GM19238 (cell line): Measurements from ENCODE around the gene PER3.
"Not testable (repeated sequence)": the region's sequence is repeated elsewhere in the genome, so short reads cannot be mapped to it uniquely, and the experiment has no call there.

Experiments
- DNase-seq: peaks from one replicate; pipeline ENCODE4 v3.0.0; 2011; ENCODE audit warnings: low spot score; ENCODE audit not compliant: insufficient read length

The PER3 gene

DNA sequence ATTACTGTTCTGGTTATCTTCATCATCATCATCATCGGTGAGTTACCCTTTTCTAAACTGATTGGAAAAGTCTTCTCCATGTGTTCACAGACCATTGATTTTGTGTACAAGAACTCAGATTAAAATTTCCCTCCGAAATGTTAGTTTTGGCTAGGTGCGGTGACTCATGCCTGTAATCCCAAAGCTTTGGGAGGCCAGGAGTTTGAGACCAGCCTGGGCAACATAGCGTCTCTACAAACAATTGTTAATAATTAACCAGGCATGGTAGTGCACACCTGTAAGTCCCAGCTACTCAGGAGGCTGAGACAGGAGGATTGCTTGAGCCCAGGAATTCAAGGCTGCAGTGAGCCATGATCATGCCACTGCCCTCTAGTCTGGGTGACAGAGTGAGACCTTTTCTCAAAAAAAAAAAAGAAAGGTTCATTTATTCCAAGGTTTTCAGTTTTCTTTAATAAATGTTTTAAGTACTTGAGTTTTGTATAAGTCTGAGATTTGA lies 5.9 kb upstream of the PER3 start:
- no peak for DNase-seq

DNA sequence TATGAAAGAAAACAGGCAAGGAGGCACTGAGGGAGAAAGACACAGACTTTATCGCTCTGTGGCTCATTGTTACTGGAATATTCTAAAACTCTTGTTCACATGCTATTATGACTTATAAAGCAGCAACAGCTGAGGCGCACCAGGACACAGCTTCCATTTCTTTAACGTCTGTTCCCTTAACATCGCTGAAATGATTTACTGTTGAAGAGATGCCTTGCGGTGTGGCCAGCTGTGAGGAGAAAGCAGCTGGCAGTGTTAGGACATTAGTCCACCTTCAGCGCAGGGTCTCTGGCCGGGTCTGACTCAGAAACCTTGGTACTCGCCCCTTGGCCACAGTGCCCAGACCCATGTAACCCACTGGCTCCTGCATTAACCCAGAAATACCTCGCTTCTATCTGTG lies 3.1 kb upstream of the PER3 start:
- no peak for DNase-seq

DNA sequence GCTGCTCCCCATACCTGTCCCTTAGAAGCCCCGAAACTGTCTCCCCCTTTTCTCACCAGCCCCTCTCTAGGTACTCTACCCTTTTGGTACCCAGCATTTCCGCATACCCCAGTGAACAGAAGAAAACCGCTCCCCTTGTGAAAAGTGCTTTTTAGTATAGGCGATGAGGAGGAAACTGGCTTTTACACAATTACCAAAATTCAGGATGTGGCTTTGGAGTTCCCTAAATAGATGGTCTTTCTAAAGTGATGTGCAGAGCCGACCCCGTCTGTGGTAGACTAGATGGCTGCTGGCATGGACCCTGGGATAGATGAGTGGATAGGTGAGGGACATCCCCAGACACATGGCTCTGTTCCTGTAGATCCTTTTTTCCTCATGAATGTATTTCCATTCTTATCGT lies 2.6 kb upstream of the PER3 start:
- DNase-seq: no peak

DNA sequence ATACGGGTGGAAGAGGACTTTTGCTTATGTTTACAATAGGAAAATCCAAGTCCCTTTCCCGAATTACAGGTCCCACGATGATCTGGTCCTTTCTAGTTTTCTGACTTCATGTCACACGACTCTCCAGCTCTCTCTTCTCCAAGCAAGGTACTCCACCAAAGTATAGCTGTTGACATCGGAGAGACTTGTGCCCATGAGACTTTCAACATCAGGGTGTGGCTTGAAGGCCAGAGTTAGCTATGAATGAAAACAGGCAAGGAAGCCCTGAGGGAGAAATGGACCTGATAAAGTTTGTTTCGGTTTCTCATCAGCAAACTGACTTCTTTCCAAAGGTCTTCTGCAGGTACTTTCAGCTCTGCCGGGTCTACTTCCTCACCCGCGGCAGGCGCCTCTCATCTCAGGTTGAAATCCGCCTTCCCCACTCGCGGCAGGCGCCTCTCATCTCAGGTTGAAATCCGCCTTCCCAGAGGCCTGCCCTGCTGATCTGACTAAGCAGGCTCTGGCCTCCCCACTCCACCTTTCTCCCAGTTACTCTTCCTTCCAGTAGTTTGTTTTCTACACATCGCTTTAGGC lies 2.1 kb upstream of the PER3 start:
- no peak for DNase-seq

DNA sequence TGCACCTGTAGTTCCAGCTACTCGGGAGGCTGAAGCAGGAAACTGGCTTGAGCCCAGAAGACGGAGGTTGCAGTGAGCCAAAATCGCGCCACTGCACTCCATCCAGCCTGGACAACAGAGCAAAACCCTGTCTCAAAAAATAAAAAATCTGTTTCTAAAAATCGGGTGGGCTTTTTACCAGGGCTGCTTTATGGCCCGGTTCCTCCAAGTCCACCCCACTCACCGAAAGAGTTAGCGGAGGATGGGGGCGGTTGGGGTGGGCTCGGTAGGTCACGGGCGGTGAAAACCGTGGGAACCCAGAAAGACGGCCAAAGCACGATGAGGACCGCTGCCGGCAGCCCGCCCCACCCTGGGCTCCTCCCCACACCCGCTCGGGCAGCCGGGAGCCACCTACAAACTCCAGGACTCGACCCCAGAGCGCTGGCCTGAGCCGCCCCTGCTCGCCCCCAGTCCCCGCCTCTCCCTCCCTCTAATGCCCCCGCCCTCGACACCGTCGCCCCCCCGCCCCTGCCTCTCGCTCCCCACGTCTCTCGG lies 846 bp upstream of the PER3 start:
- DNase-seq: peak; percentile 47

DNA sequence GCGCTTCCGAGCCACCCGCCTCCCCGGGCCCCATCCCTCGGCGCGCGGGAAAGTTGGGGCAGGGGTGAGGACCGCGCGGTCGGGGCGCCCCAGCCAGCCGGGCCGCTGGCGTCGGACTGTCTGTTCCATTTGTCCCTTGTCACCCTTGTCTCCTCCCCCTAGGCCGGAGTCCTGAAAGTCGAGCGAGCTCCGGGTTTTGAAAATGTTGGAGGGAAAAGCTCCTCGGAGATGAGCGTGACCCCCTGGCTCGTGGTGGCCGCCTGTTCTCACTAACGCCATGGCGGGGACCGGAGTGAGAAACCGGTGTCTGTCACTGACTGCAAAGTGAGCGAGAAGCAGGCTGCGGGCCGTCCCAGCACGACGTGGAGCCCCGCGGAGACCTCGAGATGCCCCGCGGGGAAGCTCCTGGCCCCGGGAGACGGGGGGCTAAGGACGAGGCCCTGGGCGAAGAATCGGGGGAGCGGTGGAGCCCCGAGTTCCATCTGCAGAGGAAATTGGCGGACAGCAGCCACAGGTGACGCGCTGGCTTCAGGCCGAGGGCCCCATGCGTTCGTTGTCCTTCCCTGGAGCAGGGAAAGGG lies 491 bp downstream of the PER3 start:
- DNase-seq: no peak

DNA sequence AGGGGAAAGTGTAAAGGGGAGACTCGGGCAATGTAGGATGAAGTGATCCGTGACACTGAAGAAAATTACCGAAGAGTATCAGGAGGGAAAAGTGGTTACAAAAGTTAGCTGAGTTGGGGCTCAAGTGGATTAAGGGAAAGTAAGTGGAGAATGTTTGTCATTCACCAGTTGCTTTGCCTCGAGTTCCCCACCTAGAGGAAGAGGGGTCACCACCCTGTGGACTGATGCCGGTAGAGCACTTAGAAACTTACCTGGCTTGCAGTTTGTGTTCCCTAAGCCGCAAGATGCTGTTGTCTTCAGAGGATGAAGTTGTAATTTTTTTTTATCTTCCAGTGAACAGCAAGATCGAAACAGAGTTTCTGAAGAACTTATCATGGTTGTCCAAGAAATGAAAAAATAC lies 1.0 kb downstream of the PER3 start:
- no peak for DNase-seq

DNA sequence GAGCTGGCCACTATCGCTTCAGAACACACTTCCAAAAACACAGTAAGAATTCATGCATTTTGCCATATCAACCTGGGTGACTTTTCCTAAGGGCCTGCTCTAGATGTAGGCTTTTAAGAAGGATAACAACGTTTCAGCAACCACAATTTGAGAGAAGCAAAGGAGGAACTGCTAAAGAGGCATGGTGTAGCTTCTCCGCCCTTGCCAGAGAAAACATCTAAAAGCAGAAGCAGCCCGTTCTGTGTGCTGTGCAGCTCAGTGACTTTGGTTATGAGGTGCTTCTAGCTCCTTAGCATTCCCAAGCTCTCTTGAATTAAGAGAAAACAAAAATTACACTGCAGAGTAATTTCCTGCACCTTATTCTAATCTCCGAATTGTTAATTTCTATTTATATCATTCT lies 2.7 kb downstream of the PER3 start:
- DNase-seq: no peak

DNA sequence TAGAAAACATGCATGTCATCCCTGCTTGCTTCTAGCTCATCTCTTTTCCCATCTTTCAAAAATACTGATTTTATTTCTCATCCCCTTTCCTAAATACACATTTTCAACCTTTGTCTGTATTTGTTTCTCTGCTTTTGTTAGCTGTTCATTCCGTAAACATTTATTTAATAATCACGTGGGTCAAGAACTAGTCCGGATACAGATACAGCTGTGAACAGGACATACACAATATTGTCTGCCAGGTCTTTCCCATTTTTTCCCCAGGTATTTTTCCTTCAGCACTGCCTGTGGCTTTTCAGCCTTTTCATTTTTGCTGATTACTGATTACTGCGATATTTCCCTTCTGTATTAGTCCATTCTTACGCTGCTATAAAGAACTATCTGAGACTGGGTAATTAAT lies 5.7 kb downstream of the PER3 start:
- no peak for DNase-seq

DNA sequence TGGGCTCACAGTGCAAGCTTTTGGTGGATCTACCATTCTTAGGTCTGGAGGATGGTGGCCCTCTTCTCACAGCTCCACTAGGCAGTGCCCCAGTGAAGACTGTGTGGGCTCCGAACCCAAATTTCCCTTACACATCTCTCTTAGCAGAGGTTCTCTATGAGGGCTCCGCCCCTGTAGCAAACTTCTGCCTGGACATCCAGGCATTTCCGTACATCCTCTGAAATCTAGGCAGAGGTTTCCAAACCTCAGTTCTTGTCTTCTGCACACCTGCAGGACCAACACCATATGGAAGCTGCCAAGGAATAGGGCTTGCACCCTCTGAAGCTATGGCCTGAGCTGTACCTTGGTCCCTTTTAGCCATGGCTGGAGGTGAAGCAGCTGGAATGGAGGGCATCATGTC lies 6.9 kb downstream of the PER3 start:
- DNase-seq: not testable (repeated sequence)

DNA sequence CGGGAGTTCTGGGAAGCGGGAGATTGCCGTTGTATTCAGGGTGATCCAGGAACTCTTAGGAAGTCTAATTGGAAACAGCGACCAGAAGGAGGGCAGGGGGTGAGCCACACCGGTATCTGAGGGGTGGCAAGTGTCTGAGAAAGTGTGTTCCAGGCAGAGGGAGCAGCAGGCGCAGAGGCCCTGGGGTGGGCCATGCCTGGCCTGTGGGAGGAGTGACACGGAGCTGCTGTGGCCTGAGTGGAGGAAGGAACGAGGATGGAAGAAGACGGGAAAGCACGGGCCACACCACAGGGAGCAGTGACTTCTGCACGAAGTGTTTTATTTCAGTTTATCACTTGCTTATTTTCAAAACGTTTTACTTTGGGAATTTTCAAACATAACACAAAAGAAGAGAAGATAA lies 11.3 kb downstream of the PER3 start:
- DNase-seq: no peak

DNA sequence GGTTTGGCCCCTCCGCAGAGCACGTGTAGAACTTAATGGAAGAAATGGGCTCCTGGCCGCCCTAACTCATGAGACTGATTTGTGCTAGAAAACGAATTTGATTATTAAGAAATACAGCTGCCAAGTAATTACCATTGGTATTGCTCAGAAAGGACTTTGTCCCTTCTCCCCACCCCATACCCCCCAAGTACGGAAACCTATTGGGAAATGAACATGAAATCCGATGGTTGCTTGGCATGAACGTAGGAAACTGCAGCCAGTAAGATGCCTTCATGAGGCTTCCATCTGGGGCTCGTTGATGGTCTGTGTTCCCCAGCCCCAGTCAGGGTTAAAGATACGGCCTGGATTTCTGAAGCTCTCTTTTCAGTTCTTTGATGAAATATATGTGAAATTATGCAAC lies 21.4 kb downstream of the PER3 start:
- no peak for DNase-seq

DNA sequence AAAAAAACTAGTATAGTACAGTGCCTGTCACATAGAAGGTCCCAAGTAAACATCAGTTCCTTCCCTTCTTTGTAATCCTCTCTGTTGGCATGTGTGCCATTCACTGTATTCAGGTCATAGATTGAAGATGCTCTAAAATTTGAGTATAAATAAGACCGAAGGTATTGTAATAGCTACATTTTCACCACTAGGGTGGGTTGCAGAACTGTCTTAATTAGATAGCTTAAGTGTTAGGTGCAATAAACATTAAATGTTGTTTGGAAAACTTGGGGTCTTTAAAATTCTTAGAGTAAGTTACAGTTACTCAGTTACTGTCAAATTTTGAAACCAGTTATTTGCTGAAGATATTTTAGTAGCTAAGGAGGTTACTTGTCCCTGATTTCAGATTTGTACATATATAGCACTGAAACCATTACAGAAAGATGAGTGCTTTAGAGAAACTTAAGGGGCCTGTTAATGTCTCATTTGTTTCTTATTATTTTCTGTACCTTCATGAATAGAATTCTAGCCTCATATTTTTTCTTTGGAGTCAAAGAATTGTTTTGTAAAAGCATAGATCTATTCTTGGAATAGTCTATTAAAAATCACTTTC lies 24.3 kb downstream of the PER3 start:
- no peak for DNase-seq

DNA sequence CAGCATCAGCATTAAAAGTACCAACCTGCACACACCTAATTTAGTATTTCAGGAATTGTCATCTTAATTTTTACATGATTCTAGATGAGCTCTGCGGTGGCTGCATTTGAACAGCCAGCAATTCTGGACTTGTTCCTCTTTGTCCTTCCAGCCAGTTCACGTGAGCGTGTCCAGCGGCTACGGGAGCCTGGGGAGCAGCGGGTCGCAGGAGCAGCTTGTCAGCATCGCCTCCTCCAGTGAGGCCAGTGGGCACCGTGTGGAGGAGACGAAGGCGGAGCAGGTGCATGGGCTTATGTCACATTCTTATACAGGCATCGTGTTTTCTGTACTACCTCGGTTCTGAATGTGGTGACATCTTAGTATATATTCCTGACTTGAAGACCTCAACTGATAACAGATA lies 25.7 kb downstream of the PER3 start:
- no peak for DNase-seq

DNA sequence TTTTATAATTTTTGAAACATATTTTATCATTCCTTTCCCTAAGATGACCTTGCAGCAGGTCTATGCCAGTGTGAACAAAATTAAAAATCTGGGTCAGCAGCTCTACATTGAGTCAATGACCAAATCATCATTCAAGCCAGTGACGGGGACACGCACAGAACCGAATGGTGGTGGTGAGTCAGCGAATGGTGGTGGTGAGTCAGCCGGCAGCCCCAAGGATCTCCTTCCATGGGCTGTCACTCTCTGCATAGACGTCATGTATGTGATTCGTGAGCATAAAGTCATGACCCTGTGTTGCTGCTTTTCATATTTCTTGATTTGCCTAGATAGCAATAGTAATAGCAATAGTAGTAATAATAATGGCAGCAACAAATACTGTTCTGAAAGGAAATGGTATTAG lies 26.3 kb downstream of the PER3 start:
- no peak for DNase-seq

DNA sequence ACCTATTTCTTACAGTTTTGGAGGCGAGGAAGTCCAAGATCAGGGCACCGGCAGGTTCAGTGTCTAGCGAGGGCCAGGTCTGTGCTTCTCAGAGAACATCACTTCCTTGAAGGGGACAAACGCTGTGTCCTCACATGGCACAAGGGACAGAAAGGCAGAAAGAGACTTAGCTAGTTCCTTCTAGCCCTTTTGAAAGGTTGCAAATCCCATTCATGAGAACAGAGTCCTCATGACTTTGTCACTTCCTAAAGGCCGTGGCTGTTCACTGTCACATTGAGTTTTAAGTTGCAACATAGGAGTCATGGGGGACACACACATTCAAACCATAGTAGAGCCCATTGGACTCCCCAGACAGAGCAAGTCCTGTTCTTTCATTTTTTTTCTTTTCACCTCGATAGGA lies 27.4 kb downstream of the PER3 start:
- DNase-seq: no peak

DNA sequence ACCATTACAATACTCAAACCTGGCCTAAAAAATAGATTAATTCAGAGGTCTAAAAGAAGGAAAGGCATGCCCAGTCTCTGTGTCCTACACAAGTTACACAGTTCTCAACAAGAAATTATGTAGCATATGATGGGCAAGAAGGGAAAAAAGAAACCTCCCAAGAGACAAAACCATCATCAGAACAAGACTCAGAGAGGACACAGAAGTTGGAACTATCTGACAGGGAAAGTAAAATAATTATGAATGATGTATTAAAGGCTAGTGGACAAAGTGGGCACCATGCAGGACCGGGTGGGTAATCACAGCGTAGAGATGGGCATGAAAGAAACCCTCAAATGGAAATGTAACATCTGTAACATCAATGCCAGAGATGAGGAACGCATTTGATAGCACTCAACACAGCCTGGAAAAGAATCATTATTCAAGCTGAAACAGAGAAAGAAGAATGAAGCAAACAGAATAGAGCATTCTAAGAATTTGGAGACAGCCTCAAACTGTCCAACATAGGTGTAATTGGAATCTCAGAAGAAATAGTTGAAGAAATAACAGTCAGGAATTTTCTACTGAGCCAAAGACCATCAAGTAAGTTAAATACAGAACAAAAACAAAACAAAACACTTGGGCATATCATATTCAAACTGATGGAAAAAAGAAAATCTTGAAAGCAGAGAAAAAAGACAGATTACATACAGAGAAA lies 29.7 kb downstream of the PER3 start:
- no peak for DNase-seq

DNA sequence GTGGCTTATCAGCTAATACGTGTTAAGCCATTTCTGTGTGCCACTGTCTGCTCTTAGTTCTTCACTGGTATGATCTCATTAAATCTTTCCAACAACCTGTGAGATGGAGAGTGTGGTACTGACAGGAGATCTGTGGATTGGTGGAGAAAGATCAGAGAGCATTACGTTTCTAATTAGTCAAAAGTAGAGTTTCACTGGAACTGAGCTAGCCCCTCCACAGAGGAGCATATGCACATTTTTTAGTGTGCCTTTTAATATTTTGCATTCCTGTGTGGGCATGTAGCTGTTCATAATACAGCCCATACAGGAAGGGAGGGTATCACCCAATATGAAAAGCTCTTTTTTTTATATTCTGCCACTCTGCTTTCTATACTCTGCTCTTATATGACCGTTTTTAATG lies 37.2 kb downstream of the PER3 start:
- DNase-seq: no peak

DNA sequence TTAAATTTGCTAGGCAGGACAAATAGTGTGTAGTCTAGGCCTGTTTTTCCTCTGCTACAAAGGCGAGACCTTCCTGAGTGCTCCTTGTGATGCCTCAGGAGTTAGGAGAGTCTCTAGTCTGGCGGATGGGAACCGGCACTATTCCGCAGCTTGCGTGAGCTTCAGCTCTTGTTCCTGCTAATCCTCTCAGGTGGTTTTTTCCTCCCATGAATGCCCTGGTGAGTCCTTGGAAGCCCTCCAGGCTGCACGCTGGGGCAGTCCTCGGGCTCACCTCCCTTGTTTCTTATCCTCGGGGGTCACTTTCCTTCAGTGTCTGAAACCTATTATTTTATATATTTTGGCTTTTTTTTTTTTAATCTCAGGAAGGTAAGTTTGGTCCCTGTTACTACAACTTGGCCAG lies 40.6 kb downstream of the PER3 start:
- DNase-seq: no peak

DNA sequence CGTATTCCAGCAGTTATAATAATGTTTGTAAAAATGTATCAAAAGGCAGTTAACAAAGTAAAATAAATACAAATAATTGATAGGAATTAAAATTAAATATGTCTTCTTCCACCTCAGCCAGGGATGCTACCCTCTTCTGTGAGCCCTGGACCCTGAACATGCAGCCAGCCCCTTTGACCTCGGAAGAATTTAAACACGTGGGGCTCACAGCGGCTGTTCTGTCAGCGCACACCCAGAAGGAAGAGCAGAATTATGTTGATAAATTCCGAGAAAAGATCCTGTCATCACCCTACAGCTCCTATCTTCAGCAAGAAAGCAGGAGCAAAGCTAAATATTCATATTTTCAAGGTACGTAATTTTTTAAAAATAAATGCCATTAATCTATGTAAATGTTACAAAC lies 42.3 kb downstream of the PER3 start:
- DNase-seq: no peak

DNA sequence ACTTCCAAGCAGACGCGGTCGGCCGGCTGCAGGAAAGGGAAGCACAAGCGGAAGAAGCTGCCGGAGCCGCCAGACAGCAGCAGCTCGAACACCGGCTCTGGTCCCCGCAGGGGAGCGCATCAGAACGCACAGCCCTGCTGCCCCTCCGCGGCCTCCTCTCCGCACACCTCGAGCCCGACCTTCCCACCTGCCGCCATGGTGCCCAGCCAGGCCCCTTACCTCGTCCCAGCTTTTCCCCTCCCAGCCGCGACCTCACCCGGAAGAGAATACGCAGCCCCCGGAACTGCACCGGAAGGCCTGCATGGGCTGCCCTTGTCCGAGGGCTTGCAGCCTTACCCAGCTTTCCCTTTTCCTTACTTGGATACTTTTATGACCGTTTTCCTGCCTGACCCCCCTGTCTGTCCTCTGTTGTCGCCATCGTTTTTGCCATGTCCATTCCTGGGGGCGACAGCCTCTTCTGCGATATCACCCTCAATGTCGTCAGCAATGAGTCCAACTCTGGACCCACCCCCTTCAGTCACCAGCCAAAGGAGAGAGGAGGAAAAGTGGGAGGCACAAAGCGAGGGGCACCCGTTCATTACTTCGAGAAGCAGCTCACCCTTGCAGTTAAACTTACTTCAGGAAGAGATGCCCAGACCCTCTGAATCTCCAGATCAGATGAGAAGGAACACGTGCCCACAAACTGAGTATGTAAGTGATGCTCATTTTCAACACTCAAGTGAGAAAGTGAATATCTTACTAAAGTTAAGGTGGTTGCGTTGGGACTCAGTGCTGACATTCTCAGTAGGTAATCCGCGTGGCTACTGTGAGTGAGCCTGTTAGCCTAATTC lies 43.2 kb downstream of the PER3 start:
- DNase-seq: no peak

DNA sequence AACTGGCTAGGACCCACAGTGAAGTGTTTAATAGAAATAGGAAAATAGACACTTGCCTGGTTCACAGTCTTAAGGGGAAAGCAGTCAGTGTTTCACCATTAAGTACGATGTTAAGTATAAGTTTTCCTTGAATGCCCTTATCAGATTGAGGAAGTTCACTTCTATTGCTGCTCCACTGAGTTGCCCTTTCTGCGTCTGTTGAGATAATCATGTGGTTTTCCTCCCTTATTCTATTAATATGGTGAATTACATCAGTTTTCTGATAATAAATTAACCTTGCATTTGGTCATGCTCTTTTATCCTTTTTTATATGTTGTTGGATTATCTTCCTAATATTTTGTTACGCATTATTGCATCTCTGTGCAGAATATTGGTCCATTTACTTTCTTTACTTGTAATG lies 47.4 kb downstream of the PER3 start:
- no peak for DNase-seq
